Ishikawa (cell line): ENCODE measurements around the gene SIPA1.

Source experiments
- CEBPB ChIP-seq: IDR thresholded peaks from 2 replicates; pipeline ENCODE4 v1.6.1; 2012
- CREB1 ChIP-seq: IDR thresholded peaks from 2 replicates; pipeline ENCODE4 v1.6.1; 2012; ENCODE audit warnings: low read depth
- EGR1 ChIP-seq: IDR thresholded peaks from 2 replicates; pipeline ENCODE4 v1.6.1; 2012
- EP300 ChIP-seq: IDR thresholded peaks from 2 replicates; pipeline ENCODE4 v1.6.1; 2012; ENCODE audit warnings: borderline replicate concordance
- FOXM1 ChIP-seq: IDR thresholded peaks from 2 replicates; pipeline ENCODE4 v1.6.1; 2012; ENCODE audit warnings: low read depth, borderline replicate concordance
- NFIC ChIP-seq: IDR thresholded peaks from 2 replicates; pipeline ENCODE4 v1.6.1; 2012
- RAD21 ChIP-seq: IDR thresholded peaks from 2 replicates; pipeline ENCODE4 v1.6.1; 2012; ENCODE audit warnings: low read depth
- TAF1 ChIP-seq: IDR thresholded peaks from 2 replicates; pipeline ENCODE4 v1.6.1; 2012; ENCODE audit warnings: low read depth, mild to moderate bottlenecking
- TCF12 ChIP-seq: IDR thresholded peaks from 2 replicates; pipeline ENCODE4 v1.6.1; 2012; ENCODE audit warnings: low read depth
- TEAD4 ChIP-seq: IDR thresholded peaks from 2 replicates; pipeline ENCODE4 v1.6.1; 2012
- USF1 ChIP-seq: IDR thresholded peaks from 2 replicates; pipeline ENCODE4 v1.6.1; 2012
- YY1 ChIP-seq: IDR thresholded peaks from 2 replicates; pipeline ENCODE4 v1.6.1; 2012; ENCODE audit warnings: low read depth
- ZBTB7A ChIP-seq: IDR thresholded peaks from 2 replicates; pipeline ENCODE4 v1.6.1; 2012; ENCODE audit warnings: low read depth
- TF ChIP-seq, protein P1 (sequence below): IDR thresholded peaks from 2 replicates; pipeline ENCODE4 v1.6.1; 2012; ENCODE audit warnings: low read depth, mild to moderate bottlenecking
- TF ChIP-seq, protein P2 (sequence below): IDR thresholded peaks from 2 replicates; pipeline ENCODE4 v1.6.1; 2012

The SIPA1 gene

GRCh38 chr11:65662799-65663638, 25.1 kb downstream of the SIPA1 start, which contains the start of gene RELA:
Gene RELA, minus strand, starts transcription at chr11:65662916. Its CDS starts 84 bp downstream, at chr11:65662832.
- TF ChIP-seq EGR1 (no peak), CEBPB (no peak), USF1 (no peak), EP300 (no peak), NFIC (peak; percentile 92), FOXM1 (no peak; the same call in 1 of the 2 replicates), TAF1 (peak; percentile 65), CREB1 (no peak; the same call in 1 of the 2 replicates), ZBTB7A (peak; percentile 51), YY1 (peak; percentile 44; the same call in 1 of the 2 replicates), TEAD4 (no peak), RAD21 (no peak), TCF12 (peak; percentile 43; the same call in 1 of the 2 replicates)
- TF ChIP-seq, protein P1, sequence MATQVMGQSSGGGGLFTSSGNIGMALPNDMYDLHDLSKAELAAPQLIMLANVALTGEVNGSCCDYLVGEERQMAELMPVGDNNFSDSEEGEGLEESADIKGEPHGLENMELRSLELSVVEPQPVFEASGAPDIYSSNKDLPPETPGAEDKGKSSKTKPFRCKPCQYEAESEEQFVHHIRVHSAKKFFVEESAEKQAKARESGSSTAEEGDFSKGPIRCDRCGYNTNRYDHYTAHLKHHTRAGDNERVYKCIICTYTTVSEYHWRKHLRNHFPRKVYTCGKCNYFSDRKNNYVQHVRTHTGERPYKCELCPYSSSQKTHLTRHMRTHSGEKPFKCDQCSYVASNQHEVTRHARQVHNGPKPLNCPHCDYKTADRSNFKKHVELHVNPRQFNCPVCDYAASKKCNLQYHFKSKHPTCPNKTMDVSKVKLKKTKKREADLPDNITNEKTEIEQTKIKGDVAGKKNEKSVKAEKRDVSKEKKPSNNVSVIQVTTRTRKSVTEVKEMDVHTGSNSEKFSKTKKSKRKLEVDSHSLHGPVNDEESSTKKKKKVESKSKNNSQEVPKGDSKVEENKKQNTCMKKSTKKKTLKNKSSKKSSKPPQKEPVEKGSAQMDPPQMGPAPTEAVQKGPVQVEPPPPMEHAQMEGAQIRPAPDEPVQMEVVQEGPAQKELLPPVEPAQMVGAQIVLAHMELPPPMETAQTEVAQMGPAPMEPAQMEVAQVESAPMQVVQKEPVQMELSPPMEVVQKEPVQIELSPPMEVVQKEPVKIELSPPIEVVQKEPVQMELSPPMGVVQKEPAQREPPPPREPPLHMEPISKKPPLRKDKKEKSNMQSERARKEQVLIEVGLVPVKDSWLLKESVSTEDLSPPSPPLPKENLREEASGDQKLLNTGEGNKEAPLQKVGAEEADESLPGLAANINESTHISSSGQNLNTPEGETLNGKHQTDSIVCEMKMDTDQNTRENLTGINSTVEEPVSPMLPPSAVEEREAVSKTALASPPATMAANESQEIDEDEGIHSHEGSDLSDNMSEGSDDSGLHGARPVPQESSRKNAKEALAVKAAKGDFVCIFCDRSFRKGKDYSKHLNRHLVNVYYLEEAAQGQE, result no peak
- TF ChIP-seq, protein P2, sequence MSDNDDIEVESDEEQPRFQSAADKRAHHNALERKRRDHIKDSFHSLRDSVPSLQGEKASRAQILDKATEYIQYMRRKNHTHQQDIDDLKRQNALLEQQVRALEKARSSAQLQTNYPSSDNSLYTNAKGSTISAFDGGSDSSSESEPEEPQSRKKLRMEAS, result peak; percentile 49

- TF ChIP-seq FOXM1, result no peak
- no peak for TF ChIP-seq TAF1
- TF ChIP-seq USF1, result peak; percentile 62
- no peak for TF ChIP-seq CREB1
- peak; percentile 56; the same call in 1 of the 2 replicates for TF ChIP-seq EGR1
- TF ChIP-seq YY1, result no peak
- TF ChIP-seq RAD21, result no peak
- TF ChIP-seq TCF12, result no peak
Observed at GRCh38 chr11:65663639-65664200, 25.8 kb downstream of the SIPA1 start.

DNA sequence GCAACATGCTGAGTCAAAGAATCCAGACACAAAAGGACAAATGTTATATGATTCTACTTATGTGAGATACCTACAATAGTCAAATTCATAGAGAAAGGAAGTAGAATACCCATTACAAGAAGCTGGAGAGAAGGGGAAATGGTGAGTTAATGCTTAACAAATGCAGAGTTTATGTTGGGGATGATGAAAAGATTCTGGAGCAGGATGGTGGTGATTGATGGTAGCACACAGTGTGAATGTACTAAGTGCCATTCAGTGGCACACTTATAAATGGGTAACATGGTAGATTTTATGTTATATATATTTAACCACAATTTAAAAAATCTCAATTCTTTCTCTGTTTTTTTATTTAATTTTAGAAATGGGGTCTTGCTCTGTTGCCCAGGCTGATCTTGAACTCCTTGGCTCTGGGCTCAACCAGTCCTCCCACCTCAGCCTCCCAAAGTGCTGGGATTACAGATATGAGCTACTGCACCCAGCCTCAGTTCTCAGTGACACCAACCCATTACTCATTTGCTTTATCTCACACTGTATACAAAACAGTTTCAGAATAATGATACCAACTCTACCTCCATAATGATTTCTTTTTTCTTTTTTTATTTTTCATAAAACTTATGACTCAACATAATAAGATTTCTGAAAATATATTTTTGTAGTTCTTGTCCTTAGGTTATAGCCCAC, 34.4 kb downstream of the SIPA1 start:
- no peak for TF ChIP-seq TEAD4
- TF ChIP-seq CEBPB, result no peak
- TF ChIP-seq USF1, result no peak
- TF ChIP-seq FOXM1, result no peak
- no peak for TF ChIP-seq TCF12
- no peak for TF ChIP-seq YY1
- no peak for TF ChIP-seq ZBTB7A
- TF ChIP-seq EP300, result no peak
- TF ChIP-seq CREB1, result no peak
- TF ChIP-seq, protein P1, result no peak
- no peak for TF ChIP-seq RAD21
- TF ChIP-seq NFIC, result no peak
- TF ChIP-seq, protein P2, result no peak
- no peak for TF ChIP-seq TAF1

DNA sequence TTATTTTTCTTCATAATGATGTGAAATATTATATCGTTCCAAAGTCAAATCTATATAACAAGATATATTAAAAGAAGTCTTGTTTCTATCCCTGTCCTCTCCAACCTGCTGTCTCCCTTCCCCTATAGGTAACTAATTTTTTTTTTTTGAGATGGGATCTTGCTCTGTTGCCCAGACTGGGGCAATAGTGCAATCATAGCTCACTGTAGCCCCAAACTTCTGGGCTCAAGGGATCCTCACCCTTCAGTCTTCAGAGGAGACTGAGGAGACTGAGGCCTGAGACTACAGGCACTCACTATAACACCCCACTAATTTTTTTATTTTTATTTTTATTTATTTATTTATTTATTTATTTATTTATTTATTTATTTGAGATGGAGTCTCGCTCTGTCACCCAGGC, 35.1 kb downstream of the SIPA1 start:
- TF ChIP-seq TEAD4 (no peak), FOXM1 (no peak), NFIC (no peak), CEBPB (no peak), ZBTB7A (no peak), CREB1 (no peak), EGR1 (no peak), USF1 (no peak), TCF12 (no peak), YY1 (no peak)
- TF ChIP-seq, protein P2, result no peak
- TF ChIP-seq, protein P1, result no peak
